Naive thymus-derived CD4-positive, alpha-beta T cell (primary cell): ENCODE measurements around the gene TIAL1. TPM values are rescaled to one million over a fixed set of nuclear protein-coding genes. Genes with fewer than 3 reads are reported as not detected.

Experiments
- ATAC-seq: fragments of 150-1000 bp; cut with Tn5 transposase; 2 replicates; pipeline ENCODE4 v1.10.0; 2021; ENCODE audit warnings: mild to moderate bottlenecking, moderate library complexity
- CTCF ChIA-PET: fragments of 350-600 bp; sonication (Branson Sonifier 250); formaldehyde crosslinking; loops from one replicate; lab custom pipeline; 2021; ENCODE audit warnings: antibody characterized with exemption; lab: Charles Lee
- POLR2A ChIA-PET: fragments of 350-600 bp; sonication (Branson Sonifier 250); formaldehyde crosslinking; loops from one replicate; lab custom pipeline; 2021; ENCODE audit warnings: antibody characterized with exemption, inconsistent platforms; lab: Charles Lee
- DNase-seq, 9 donors: peaks; one replicate each; pipeline versions ENCODE4 v3.0.0 to v3.0.0-alpha.2; 2020 to 2022; ENCODE audit warnings: mixed read lengths in 1 of 9
- H3K27ac ChIP-seq: one replicate; pipeline ENCODE4 v1.7.0; 2013; ENCODE audit warnings: mild to moderate bottlenecking, low read depth, low read length, moderate library complexity
- H3K27me3 ChIP-seq, 2 donors: one replicate each; pipeline ENCODE4 v1.7.0; 2013; ENCODE audit warnings: low read length in 2 of 2, mild to moderate bottlenecking in 2 of 2, moderate library complexity in 2 of 2; ENCODE audit not compliant: control insufficient read depth in 2 of 2, insufficient read depth in 2 of 2
- H3K36me3 ChIP-seq, 3 experiments: 1 replicate in 2 of 3; 2 replicates in 1 of 3; pipeline ENCODE4 v1.7.0; 2013; ENCODE audit warnings: low read length in 3 of 3, mild to moderate bottlenecking in 3 of 3, moderate library complexity in 1 of 3; ENCODE audit not compliant: insufficient read depth in 3 of 3, control insufficient read depth in 2 of 3
- H3K4me1 ChIP-seq, 2 donors: one replicate each; pipeline ENCODE4 v1.7.0; 2013; ENCODE audit warnings: low read length in 2 of 2, mild to moderate bottlenecking in 2 of 2, moderate library complexity in 1 of 2; ENCODE audit not compliant: control insufficient read depth in 2 of 2, insufficient read depth in 2 of 2
- H3K4me3 ChIP-seq: 2 replicates; pipeline ENCODE4 v1.7.0; 2013; ENCODE audit warnings: mild to moderate bottlenecking, low read length
- H3K9me3 ChIP-seq, 3 experiments: 1 replicate in 2 of 3; 2 replicates in 1 of 3; pipeline ENCODE4 v1.7.0; 2013; ENCODE audit warnings: low read length in 3 of 3; ENCODE audit not compliant: control insufficient read depth in 2 of 3
- H3K27ac Mint-ChIP-seq, 9 donors: one replicate each; pipeline ENCODE4 v1.8.0; 2020 to 2022; ENCODE audit warnings: mixed read lengths in 9 of 9, mild to moderate bottlenecking in 8 of 9, moderate library complexity in 5 of 9, inconsistent platforms in 2 of 9
- H3K27me3 Mint-ChIP-seq, 5 donors: one replicate each; pipeline ENCODE4 v1.8.0; 2021 to 2022; ENCODE audit warnings: mixed read lengths in 5 of 5, mild to moderate bottlenecking in 1 of 5
- H3K36me3 Mint-ChIP-seq, 5 donors: one replicate each; pipeline ENCODE4 v1.8.0; 2020 to 2022; ENCODE audit warnings: mixed read lengths in 5 of 5, mild to moderate bottlenecking in 3 of 5, inconsistent platforms in 1 of 5
- H3K4me1 Mint-ChIP-seq, 7 donors: one replicate each; pipeline ENCODE4 v1.8.0; 2020 to 2022; ENCODE audit warnings: mixed read lengths in 7 of 7, mild to moderate bottlenecking in 3 of 7, inconsistent platforms in 1 of 7
- H3K4me3 Mint-ChIP-seq, 10 donors: one replicate each; pipeline ENCODE4 v1.8.0; 2020 to 2022; ENCODE audit warnings: mild to moderate bottlenecking in 10 of 10, mixed read lengths in 10 of 10, moderate library complexity in 6 of 10, inconsistent platforms in 2 of 10
- H3K9me3 Mint-ChIP-seq, 11 donors: one replicate each; pipeline ENCODE4 v1.8.0; 2020 to 2022; ENCODE audit warnings: mixed read lengths in 11 of 11, mild to moderate bottlenecking in 4 of 11, inconsistent platforms in 1 of 11, moderate library complexity in 1 of 11
- intact Hi-C, 2 donors: fragments of 100-400 bp; cut with micrococcal nuclease; formaldehyde crosslinking; loops; one replicate each; pipeline ENCODE4 v1.15.1; 2023
- polyA plus RNA-seq, 2 donors: library from polyadenylated mRNA; unstranded; fragments of 300-500 nt; fragmentation: Illumina TruSeq; gene quantifications; one replicate each; pipeline ENCODE4 v1.2.3, GENCODE V29; 2021
- total RNA-seq, 6 experiments: library from RNA in 5 of 6; stranded (reverse) in 5 of 6; gene quantifications; 1 replicate in 5 of 6; 2 replicates in 1 of 6; pipeline ENCODE4 v1.2.3 and lab custom pipeline; 2021 to 2026

The TIAL1 gene
- total and polyA plus RNA-seq, 7 experiments from 2014 or later = 10.5 to 228 (median 171) TPM

- H3K27me3 Mint-ChIP-seq = peaks cover 0 to 13% (median 0%) of the 10 kb centered on the region in 5 donors
- Histone ChIP-seq H3K27me3 (no peaks in the 10 kb centered on the region), H3K27ac (no peak overlapping the region), H3K9me3 (no peaks in the 10 kb centered on the region), H3K4me1 (no peaks in the 10 kb centered on the region), H3K4me3 (no peak overlapping the region), H3K36me3 (no peaks in the 10 kb centered on the region)
- no peak overlapping the region for H3K4me3 Mint-ChIP-seq
- ChIA-PET CTCF (no interaction called here), POLR2A (no interaction called here)
- intact Hi-C loops = no loop called here
- H3K9me3 Mint-ChIP-seq = no peaks in the 10 kb centered on the region
- no peak for ATAC-seq
- peaks cover 3 to 20% (median 12%) of the 10 kb centered on the region in 7 donors for H3K4me1 Mint-ChIP-seq
- no peak overlapping the region for H3K27ac Mint-ChIP-seq
- DNase-seq = no peak
- H3K36me3 Mint-ChIP-seq = no peaks in the 10 kb centered on the region
Observed at GRCh38 chr10:119604468-119604867, 7.7 kb upstream of the TIAL1 start.

- peaks cover 0 to 2% of the 10 kb centered on the region in 2 donors for H3K4me1 ChIP-seq
- Mint-ChIP-seq H3K36me3 (no peaks in the 10 kb centered on the region), H3K27me3 (peaks cover 0 to 6% (median 0%) of the 10 kb centered on the region in 5 donors), H3K4me3 (peak overlapping the region in 1 of 10 donors; percentile 43), H3K4me1 (peaks cover 4 to 22% (median 14%) of the 10 kb centered on the region in 7 donors), H3K27ac (peak overlapping the region in 1 of 9 donors; percentile 34), H3K9me3 (no peaks in the 10 kb centered on the region)
- H3K27me3 ChIP-seq = no peaks in the 10 kb centered on the region
- ATAC-seq (peak; percentile 77), DNase-seq (peak in 5 of 9 donors; percentile 16 to 36 (median 20))
- no peak overlapping the region for H3K4me3 ChIP-seq
- CTCF ChIA-PET = interaction anchor here (0.6 to 1.9 kb wide), 10 partner anchors 20 to 403 kb away, joined by 3 to 13 read pairs (median 3); partner anchors contain the start of genes BAG3 and GRK5
- no peaks in the 10 kb centered on the region for H3K36me3 ChIP-seq
- H3K9me3 ChIP-seq = no peaks in the 10 kb centered on the region
- H3K27ac ChIP-seq = no peak overlapping the region
- POLR2A ChIA-PET = interaction anchor here (0.5 to 0.7 kb wide), 3 partner anchors 26 to 59 kb away, joined by 3 read pairs; no protein-coding TSS in a partner anchor
- intact Hi-C loops = no loop called here
Observed at GRCh38 chr10:119602241-119603095, 5.7 kb upstream of the TIAL1 start.

GRCh38 chr10:119598397-119598796 lies 1.6 kb upstream of the TIAL1 start:
- H3K27me3 Mint-ChIP-seq = peaks cover 0 to 2% (median 0%) of the 10 kb centered on the region in 5 donors
- peak overlapping the region in 8 of 10 donors; percentile 0 to 85 (median 31) for H3K4me3 Mint-ChIP-seq
- peak overlapping the region in 6 of 9 donors; percentile 2 to 98 (median 60) for H3K27ac Mint-ChIP-seq
- intact Hi-C loops = loop anchor here (5.0 to 10.0 kb wide), 4 partner anchors 96 to 496 kb away; partner anchors contain the start of gene DENND10 (in 2 of the 2)
- no peak for DNase-seq
- no peaks in the 10 kb centered on the region for H3K9me3 ChIP-seq
- H3K27me3 ChIP-seq = no peaks in the 10 kb centered on the region
- peaks cover 0 to 17% (median 5%) of the 10 kb centered on the region in 5 donors for H3K36me3 Mint-ChIP-seq
- ChIA-PET POLR2A (interaction anchor here (1.0 to 1.7 kb wide), 3 partner anchors 10 to 275 kb away, joined by 3 to 6 read pairs (median 4); partner anchors contain the start of genes BAG3 and MCMBP), CTCF (no interaction called here)
- no peak overlapping the region for H3K4me3 ChIP-seq
- no peaks in the 10 kb centered on the region for H3K9me3 Mint-ChIP-seq
- peaks cover 13 to 22% of the 10 kb centered on the region in 2 donors for H3K4me1 ChIP-seq
- H3K36me3 ChIP-seq = peaks cover 0 to 8% (median 0%) of the 10 kb centered on the region in 3 experiments
- ATAC-seq = no peak
- H3K27ac ChIP-seq = no peak overlapping the region
- H3K4me1 Mint-ChIP-seq = peaks cover 24 to 48% (median 36%) of the 10 kb centered on the region in 7 donors

- Histone ChIP-seq H3K36me3 (peaks cover 0 to 8% (median 0%) of the 10 kb centered on the region in 3 experiments), H3K4me3 (peak overlapping the region; percentile 96), H3K27me3 (no peaks in the 10 kb centered on the region), H3K9me3 (no peaks in the 10 kb centered on the region), H3K27ac (peak overlapping the region; percentile 98), H3K4me1 (peaks cover 21 to 30% of the 10 kb centered on the region in 2 donors)
- Mint-ChIP-seq H3K27me3 (no peaks in the 10 kb centered on the region), H3K4me1 (peaks cover 26 to 52% (median 39%) of the 10 kb centered on the region in 7 donors), H3K36me3 (peaks cover 0 to 17% (median 5%) of the 10 kb centered on the region in 5 donors), H3K4me3 (peak overlapping the region; percentile 85 to 99 (median 96)), H3K27ac (peak overlapping the region; percentile 90 to 99 (median 96)), H3K9me3 (no peaks in the 10 kb centered on the region)
- ChIA-PET CTCF (no interaction called here), POLR2A (interaction anchor here (0.6 to 1.7 kb wide), 5 partner anchors 11 to 275 kb away, joined by 3 to 6 read pairs (median 3); partner anchors contain the start of genes BAG3 and MCMBP)
- no peak for ATAC-seq
- DNase-seq = peak in 1 of 9 donors; percentile 14
- intact Hi-C loops = loop anchor here (1.0 to 10.0 kb wide), 22 partner anchors 22 to 517 kb away; partner anchors contain the start of genes DENND10 (in 2 of the 2), GRK5 (in 2 of the 2), PRDX3 (in 2 of the 2) and SEC23IP (in 2 of the 2)
Observed at GRCh38 chr10:119597405-119598186, 832 bp upstream of the TIAL1 start.

GRCh38 chr10:119595676-119596515 lies 868 bp downstream of the TIAL1 start:
- ATAC-seq (peak; percentile 22), DNase-seq (peak; percentile 25 to 72 (median 42))
- Mint-ChIP-seq H3K4me1 (peaks cover 41 to 62% (median 53%) of the 10 kb centered on the region in 7 donors), H3K4me3 (peak overlapping the region; percentile 85 to 99 (median 96)), H3K27ac (peak overlapping the region; percentile 90 to 99 (median 95)), H3K9me3 (no peaks in the 10 kb centered on the region), H3K27me3 (no peaks in the 10 kb centered on the region), H3K36me3 (peaks cover 0 to 17% (median 5%) of the 10 kb centered on the region in 5 donors)
- intact Hi-C loops = loop anchor here (1.0 to 10.0 kb wide), 9 partner anchors 21 to 494 kb away; partner anchors contain the start of genes DENND10 (in 2 of the 2), PRDX3 (in 1 of the 2) and RGS10 (in 1 of the 2)
- Histone ChIP-seq H3K4me3 (peak overlapping the region; percentile 96), H3K27ac (peak overlapping the region; percentile 98), H3K9me3 (no peaks in the 10 kb centered on the region), H3K4me1 (peaks cover 28 to 38% of the 10 kb centered on the region in 2 donors), H3K36me3 (peaks cover 0 to 8% (median 0%) of the 10 kb centered on the region in 3 experiments), H3K27me3 (no peaks in the 10 kb centered on the region)
- CTCF ChIA-PET = interaction anchor here (0.6 to 4.7 kb wide), 6 partner anchors 53 to 507 kb away, joined by 3 to 16 read pairs (median 3); partner anchors contain the start of genes INPP5F and RGS10
- POLR2A ChIA-PET = interaction anchor here (0.5 to 1.4 kb wide), 5 partner anchors 20 to 566 kb away, joined by 3 to 4 read pairs (median 4); partner anchors contain the start of genes MCMBP and NANOS1
